ENCODE measurements around the gene SEC23IP.

SEC23IP gene

DNA sequence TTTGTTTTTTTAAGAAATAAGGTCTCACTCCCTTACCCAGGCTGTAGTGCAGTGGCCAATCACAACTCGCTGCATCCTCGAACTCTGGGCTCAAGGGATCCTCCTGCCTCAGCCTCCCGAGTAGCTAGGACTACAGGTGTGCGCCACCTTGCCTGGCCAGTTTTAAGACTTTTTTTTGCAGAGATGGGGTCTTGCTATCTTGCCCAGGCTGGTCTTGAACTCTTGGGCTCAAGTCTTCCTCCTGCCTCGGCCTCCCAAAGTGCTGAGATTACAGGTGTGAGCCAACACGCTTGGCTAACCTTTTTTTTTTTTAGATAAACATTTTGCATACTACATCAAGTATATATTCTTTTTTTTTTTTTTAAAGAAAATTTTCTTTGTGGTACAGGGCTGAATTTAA, 18.2 kb downstream of the SEC23IP start:
- H3K27ac ChIP-seq = no peak overlapping the region
- TF ChIP-seq, protein P1, sequence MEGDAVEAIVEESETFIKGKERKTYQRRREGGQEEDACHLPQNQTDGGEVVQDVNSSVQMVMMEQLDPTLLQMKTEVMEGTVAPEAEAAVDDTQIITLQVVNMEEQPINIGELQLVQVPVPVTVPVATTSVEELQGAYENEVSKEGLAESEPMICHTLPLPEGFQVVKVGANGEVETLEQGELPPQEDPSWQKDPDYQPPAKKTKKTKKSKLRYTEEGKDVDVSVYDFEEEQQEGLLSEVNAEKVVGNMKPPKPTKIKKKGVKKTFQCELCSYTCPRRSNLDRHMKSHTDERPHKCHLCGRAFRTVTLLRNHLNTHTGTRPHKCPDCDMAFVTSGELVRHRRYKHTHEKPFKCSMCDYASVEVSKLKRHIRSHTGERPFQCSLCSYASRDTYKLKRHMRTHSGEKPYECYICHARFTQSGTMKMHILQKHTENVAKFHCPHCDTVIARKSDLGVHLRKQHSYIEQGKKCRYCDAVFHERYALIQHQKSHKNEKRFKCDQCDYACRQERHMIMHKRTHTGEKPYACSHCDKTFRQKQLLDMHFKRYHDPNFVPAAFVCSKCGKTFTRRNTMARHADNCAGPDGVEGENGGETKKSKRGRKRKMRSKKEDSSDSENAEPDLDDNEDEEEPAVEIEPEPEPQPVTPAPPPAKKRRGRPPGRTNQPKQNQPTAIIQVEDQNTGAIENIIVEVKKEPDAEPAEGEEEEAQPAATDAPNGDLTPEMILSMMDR (conservative IDR thresholded peaks at IDR 0.05) = no peak

- TF ChIP-seq, protein P1 (conservative IDR thresholded peaks at IDR 0.05) = no peak
- no peak overlapping the region for H3K27ac ChIP-seq
Observed at GRCh38 chr10:119917777-119918176, 25.2 kb downstream of the SEC23IP start.

- TF ChIP-seq, protein P1 (conservative IDR thresholded peaks at IDR 0.05) = no peak
- no peak overlapping the region for H3K27ac ChIP-seq
Observed at GRCh38 chr10:119919271-119919670, 26.7 kb downstream of the SEC23IP start.

GRCh38 chr10:119919826-119920225, 27.3 kb downstream of the SEC23IP start:
- no peak overlapping the region for H3K27ac ChIP-seq
- TF ChIP-seq, protein P1 (conservative IDR thresholded peaks at IDR 0.05) = no peak

DNA sequence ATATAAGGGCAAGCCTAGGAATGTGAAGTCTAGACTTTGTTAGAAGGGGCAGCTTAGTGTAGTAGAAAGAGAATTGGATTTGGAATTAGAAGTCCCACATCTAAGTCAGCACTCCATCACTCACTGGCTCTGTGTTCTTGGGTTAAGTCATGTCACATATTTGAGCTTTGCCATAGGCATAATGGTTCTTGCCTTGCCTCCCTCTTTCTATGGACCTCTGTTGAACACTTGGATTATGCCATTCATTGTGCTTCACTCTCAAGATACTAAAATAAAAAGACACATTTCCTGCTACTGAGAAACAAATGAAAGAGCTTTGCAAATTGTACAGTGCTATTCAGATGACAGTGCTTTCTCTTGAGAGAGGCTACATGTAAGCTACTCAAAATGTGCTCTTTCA, 35.9 kb downstream of the SEC23IP start:
- no peak overlapping the region for H3K27ac ChIP-seq
- TF ChIP-seq, protein P1 (conservative IDR thresholded peaks at IDR 0.05) = no peak

DNA sequence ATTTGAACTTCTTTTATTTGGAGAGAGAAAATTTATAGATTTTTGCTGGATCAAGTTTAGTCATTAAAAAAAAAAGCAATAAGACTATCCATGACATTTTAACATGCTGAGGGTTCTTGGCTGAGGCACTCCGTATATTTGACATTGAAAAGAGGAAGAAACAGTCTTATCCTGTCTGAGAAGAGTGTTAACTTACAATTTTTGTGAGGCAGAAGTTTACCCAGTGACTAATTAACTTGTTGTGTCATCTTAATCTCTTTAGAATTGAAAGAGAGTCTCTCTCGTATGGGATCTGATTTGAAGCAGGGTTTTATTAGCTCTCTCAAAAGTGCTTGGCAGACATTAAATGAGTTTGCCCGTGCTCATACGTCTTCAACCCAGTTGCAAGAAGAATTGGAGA, 39.3 kb downstream of the SEC23IP start:
- TF ChIP-seq, protein P1 (conservative IDR thresholded peaks at IDR 0.05) = no peak
- H3K27ac ChIP-seq = peak overlapping the region; percentile 40; the same call in 1 of the 2 replicates

DNA sequence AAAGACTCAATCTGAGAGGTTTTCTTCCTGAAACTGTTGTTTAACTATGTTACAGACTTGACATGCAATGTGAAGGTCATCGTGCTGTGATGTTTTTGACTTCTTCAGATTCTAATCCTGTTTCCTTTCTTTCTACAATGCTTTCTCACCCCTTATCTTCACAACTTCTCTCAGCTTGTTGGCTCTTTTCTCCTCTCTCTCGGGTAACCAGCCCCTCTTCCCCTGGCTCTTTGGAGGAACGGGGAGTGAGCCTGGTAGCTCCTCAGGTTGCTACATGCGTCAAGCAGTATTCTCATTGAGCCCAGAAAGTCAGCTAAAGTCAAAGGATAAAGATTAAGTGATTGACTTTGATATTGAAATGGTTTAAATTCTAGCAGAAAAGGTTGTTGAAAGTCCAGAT, 40.1 kb downstream of the SEC23IP start:
- H3K27ac ChIP-seq = peak overlapping the region; percentile 40; the same call in 1 of the 2 replicates
- TF ChIP-seq, protein P1 (conservative IDR thresholded peaks at IDR 0.05) = no peak
